Esophagus muscularis mucosa (tissue), 4 donors: ENCODE results near the gene TCF7L2. TPM values are rescaled to one million over a fixed set of nuclear protein-coding genes. Genes with fewer than 3 reads are reported as not detected.

Experiments
- DNase-seq: peaks from one replicate; pipeline ENCODE4 v3.0.0-alpha.2; 2017; ENCODE audit errors: extremely low spot score
- H3K27ac ChIP-seq, 4 donors: fragments of 200-600 bp; sonication (generic); replicated peaks in 1 of 4; 1 replicate in 3 of 4; 2 replicates in 1 of 4; pipeline ENCODE4 v1.5.1; 2016 to 2019; ENCODE audit warnings: mild to moderate bottlenecking in 1 of 4
- H3K27me3 ChIP-seq, 4 donors: fragments of 200-600 bp; sonication (generic); one replicate each; pipeline versions ENCODE4 v1.5.1 to v1.6.0; 2016 to 2019
- H3K36me3 ChIP-seq, 4 donors: fragments of 200-600 bp; sonication (generic); one replicate each; pipeline ENCODE4 v1.5.1; 2016 to 2019
- H3K4me1 ChIP-seq, 4 donors: fragments of 200-600 bp; sonication (generic); one replicate each; pipeline ENCODE4 v1.5.1; 2016 to 2019
- H3K4me3 ChIP-seq, 4 donors: fragments of 200-600 bp; sonication (generic); 1 replicate in 2 of 4; 2 replicates in 2 of 4; pipeline ENCODE4 v1.5.1; 2016 to 2019; ENCODE audit warnings: mild to moderate bottlenecking in 4 of 4, moderate library complexity in 1 of 4
- H3K9me3 ChIP-seq, 4 donors: fragments of 200-600 bp; sonication (generic); 1 replicate in 3 of 4; 2 replicates in 1 of 4; pipeline ENCODE4 v1.5.1; 2016 to 2019
- CTCF ChIP-seq, 3 experiments: fragments of 200-600 bp in 2 of 3; fragments of 450-650 bp in 1 of 3; sonication (generic) in 2 of 3; IDR thresholded peaks; one replicate each; pipeline ENCODE4 v1.5.1; 2017 to 2019; ENCODE audit warnings: antibody characterized with exemption in 3 of 3, mild to moderate bottlenecking in 2 of 3, moderate library complexity in 1 of 3
- EP300 ChIP-seq: sonication (generic); formaldehyde crosslinking; IDR thresholded peaks from one replicate; pipeline ENCODE4 v1.6.1; 2017; ENCODE audit warnings: antibody characterized with exemption
- POLR2A ChIP-seq: fragments of 450-650 bp; IDR thresholded peaks from one replicate; pipeline ENCODE4 v1.6.1; 2017; ENCODE audit warnings: antibody characterized with exemption, moderate library complexity, mild to moderate bottlenecking, low read depth
- POLR2AphosphoS5 ChIP-seq, 2 donors: sonication (generic); formaldehyde crosslinking; IDR thresholded peaks; one replicate each; pipeline ENCODE4 v1.6.1; 2017; ENCODE audit warnings: antibody characterized with exemption in 2 of 2
- WGBS: methylation state at CpG from one replicate; pipeline ENCODE4 v1.1.5; 2018; 5-methylcytosine and 5-hydroxymethylcytosine counted together
- intact Hi-C: fragments of 100-400 bp; cut with DNase I; formaldehyde crosslinking; loops from one replicate; pipeline ENCODE4 v1.15.1; 2023
- total RNA-seq, 4 donors: library from RNA; depleted of rRNA; stranded (reverse); fragments of >200 nt; gene quantifications; one replicate each; pipeline versions ENCODE4 v1.1.0 to v1.2.1, GENCODE V29; 2016

The TCF7L2 gene
- total RNA-seq, 4 donors from 2014 or later: 7.8 to 24.1 (median 19.2) TPM

- 85% methylated on average over 2 of the region's 2 CpGs for WGBS
Observed at GRCh38 chr10:113080925-113081229, 130.8 kb downstream of the TCF7L2 start.

GRCh38 chr10:113084031-113084430 is 134.0 kb downstream of the TCF7L2 start:
- peaks cover 16 to 36% (median 25%) of the 10 kb centered on the region in 4 donors for H3K4me1 ChIP-seq
- H3K4me3 ChIP-seq: no peak overlapping the region
- intact Hi-C loops: no loop called here
- no peak overlapping the region for H3K27ac ChIP-seq
- H3K9me3 ChIP-seq: no peaks in the 10 kb centered on the region
- WGBS: 89% methylated on average over 4 of the region's 4 CpGs
- no peaks in the 10 kb centered on the region for H3K27me3 ChIP-seq
- H3K36me3 ChIP-seq: peaks cover 0 to 1% (median 0%) of the 10 kb centered on the region in 4 donors
- no peak for TF ChIP-seq POLR2AphosphoS5 (IDR thresholded peaks at IDR 0.05)
- TF ChIP-seq CTCF (IDR thresholded peaks at IDR 0.05): no peak
- TF ChIP-seq POLR2A: no peak
- TF ChIP-seq EP300: no peak
- DNase-seq: no peak

More at GRCh38 chr10:113080925-113081229, 130.8 kb downstream of the TCF7L2 start:
- Histone ChIP-seq H3K9me3 (no peaks in the 10 kb centered on the region), H3K27me3 (no peaks in the 10 kb centered on the region), H3K27ac (no peak overlapping the region), H3K4me3 (no peak overlapping the region), H3K4me1 (peaks cover 0 to 26% (median 9%) of the 10 kb centered on the region in 4 donors), H3K36me3 (no peaks in the 10 kb centered on the region)
- DNase-seq: no peak
- TF ChIP-seq CTCF (IDR thresholded peaks at IDR 0.05): no peak
- no peak for TF ChIP-seq POLR2AphosphoS5 (IDR thresholded peaks at IDR 0.05)
- TF ChIP-seq POLR2A: no peak
- TF ChIP-seq EP300: no peak
- intact Hi-C loops: no loop called here

- Histone ChIP-seq H3K4me1 (peaks cover 16 to 33% (median 24%) of the 10 kb centered on the region in 4 donors), H3K27me3 (no peaks in the 10 kb centered on the region), H3K9me3 (no peaks in the 10 kb centered on the region), H3K4me3 (no peak overlapping the region), H3K36me3 (peaks cover 0 to 13% (median 2%) of the 10 kb centered on the region in 4 donors), H3K27ac (no peak overlapping the region)
- 98% methylated on average over 4 of the region's 4 CpGs for WGBS
- intact Hi-C loops: no loop called here
- TF ChIP-seq EP300 (no peak), POLR2A (no peak), POLR2AphosphoS5 (IDR thresholded peaks at IDR 0.05) (no peak), CTCF (IDR thresholded peaks at IDR 0.05) (no peak)
- no peak for DNase-seq
Observed at GRCh38 chr10:113085776-113086175, 135.7 kb downstream of the TCF7L2 start.

GRCh38 chr10:113086282-113086681 is 136.2 kb downstream of the TCF7L2 start:
- no peak overlapping the region for H3K4me3 ChIP-seq
- DNase-seq: no peak
- peaks cover 16 to 28% (median 23%) of the 10 kb centered on the region in 4 donors for H3K4me1 ChIP-seq
- intact Hi-C loops: no loop called here
- no peak overlapping the region for H3K27ac ChIP-seq
- TF ChIP-seq CTCF (IDR thresholded peaks at IDR 0.05) (no peak), POLR2A (no peak), EP300 (no peak), POLR2AphosphoS5 (IDR thresholded peaks at IDR 0.05) (no peak)
- peaks cover 0 to 14% (median 2%) of the 10 kb centered on the region in 4 donors for H3K36me3 ChIP-seq
- no peaks in the 10 kb centered on the region for H3K9me3 ChIP-seq
- no peaks in the 10 kb centered on the region for H3K27me3 ChIP-seq
